Smooth muscle cell (in vitro differentiated cells): ENCODE data around the gene FAM118B. TPM values are rescaled to one million over a fixed set of nuclear protein-coding genes. Genes with fewer than 3 reads are reported as not detected.

Experiments used
- DNase-seq: peaks from one replicate; lab custom pipeline; 2025; ENCODE audit not compliant: unreplicated experiment; lab: John Stamatoyannopoulos, UW
- H2AFZ ChIP-seq: fragments of 200-600 bp; sonication (generic); 2 replicates; pipeline ENCODE4 v1.6.0; 2016; ENCODE audit warnings: antibody characterized with exemption, low read depth, mild to moderate bottlenecking
- H3F3A ChIP-seq: fragments of 200-600 bp; sonication (generic); 2 replicates; pipeline ENCODE4 v1.6.0; 2017; ENCODE audit warnings: antibody characterized with exemption, low read depth
- H3K27ac ChIP-seq: fragments of 200-600 bp; sonication (generic); 2 replicates; pipeline ENCODE4 v1.5.1; 2016; ENCODE audit warnings: low read depth, mild to moderate bottlenecking
- H3K27me3 ChIP-seq: fragments of 200-600 bp; sonication (generic); 2 replicates; pipeline ENCODE4 v1.6.1; 2016; ENCODE audit warnings: low read depth, mild to moderate bottlenecking
- H3K36me3 ChIP-seq: fragments of 200-600 bp; sonication (generic); 2 replicates; pipeline ENCODE4 v1.5.1; 2016; ENCODE audit warnings: low read depth
- H3K4me1 ChIP-seq: fragments of 200-600 bp; sonication (generic); 2 replicates; pipeline ENCODE4 v1.5.1; 2016; ENCODE audit warnings: low read depth
- H3K4me2 ChIP-seq: fragments of 200-600 bp; sonication (generic); 2 replicates; pipeline ENCODE4 v1.6.0; 2016; ENCODE audit warnings: mild to moderate bottlenecking
- H3K4me3 ChIP-seq: fragments of 200-600 bp; sonication (generic); 2 replicates; pipeline ENCODE4 v1.5.1; 2016; ENCODE audit warnings: mild to moderate bottlenecking
- H3K79me2 ChIP-seq: fragments of 200-600 bp; sonication (generic); 2 replicates; pipeline ENCODE4 v1.6.0; 2016; ENCODE audit warnings: low read depth, mild to moderate bottlenecking
- H3K9ac ChIP-seq: fragments of 200-600 bp; sonication (generic); 2 replicates; pipeline ENCODE4 v1.6.0; 2016; ENCODE audit warnings: low read depth
- H3K9me3 ChIP-seq: fragments of 200-600 bp; sonication (generic); replicated peaks from 2 replicates; pipeline ENCODE4 v1.5.1; 2016; ENCODE audit warnings: low read depth
- H4K20me1 ChIP-seq: fragments of 200-600 bp; sonication (generic); 2 replicates; pipeline ENCODE4 v1.6.0; 2016; ENCODE audit warnings: low read depth
- CTCF ChIP-seq: fragments of 200-600 bp; sonication (generic); IDR thresholded peaks from 2 replicates; pipeline ENCODE4 v1.5.1; 2017; ENCODE audit warnings: borderline replicate concordance, mild to moderate bottlenecking, antibody characterized with exemption; ENCODE audit not compliant: insufficient read depth, poor library complexity, severe bottlenecking
- WGBS: methylation state at CpG from one replicate; pipeline ENCODE4 v1.1.7; 2016; ENCODE audit warnings: low lambda C conversion rate; 5-methylcytosine and 5-hydroxymethylcytosine counted together
- polyA plus RNA-seq: library from polyadenylated mRNA; unstranded; fragments of >200 nt; fragmentation: Nextera tagmentation; extraction: Ambion mirVana; gene quantifications from 2 replicates; pipeline ENCODE4 v1.2.1, GENCODE V29; 2016
- total RNA-seq: library from RNA; depleted of rRNA; stranded (reverse); fragments of >200 nt; gene quantifications from 2 replicates; pipeline ENCODE4 v1.2.3, GENCODE V29; 2014

The FAM118B gene
- total and polyA plus RNA-seq, 2 experiments from 2014 or later = 14.3 to 26.1 TPM

GRCh38 chr11:126297004-126297403 lies 85.4 kb downstream of the FAM118B start:
- WGBS = 92% methylated on average over 2 of the region's 2 CpGs
- H3K36me3 ChIP-seq = no peaks in the 10 kb centered on the region
- H3K4me1 ChIP-seq = no peaks in the 10 kb centered on the region
- no peak for TF ChIP-seq CTCF
- H3K27ac ChIP-seq = no peak overlapping the region
- no peaks in the 10 kb centered on the region for H3K27me3 ChIP-seq
- no peak overlapping the region for H3K9ac ChIP-seq
- peaks cover 3% of the 10 kb centered on the region for H3K79me2 ChIP-seq
- DNase-seq = no peak
- no peak overlapping the region for H3K4me2 ChIP-seq
- no peaks in the 10 kb centered on the region for H3F3A ChIP-seq
- no peaks in the 10 kb centered on the region for H3K9me3 ChIP-seq
- no peak overlapping the region for H2AFZ ChIP-seq
- no peak overlapping the region for H3K4me3 ChIP-seq
- H4K20me1 ChIP-seq = no peaks in the 10 kb centered on the region

- DNase-seq = peak; percentile 75
- Histone ChIP-seq H2AFZ (peak within 1 kb of the TSS; percentile 87), H4K20me1 (no peaks in the 10 kb centered on the region), H3K4me2 (peak within 1 kb of the TSS; percentile 85), H3K4me1 (peaks cover 14% of the 10 kb centered on the region), H3K36me3 (no peaks in the 10 kb centered on the region), H3K9ac (peak within 1 kb of the TSS; percentile 73), H3F3A (peaks cover 7% of the 10 kb centered on the region), H3K79me2 (peaks cover 3% of the 10 kb centered on the region), H3K27ac (peak within 1 kb of the TSS; percentile 64), H3K27me3 (no peaks in the 10 kb centered on the region), H3K9me3 (no peaks in the 10 kb centered on the region), H3K4me3 (peak within 1 kb of the TSS; percentile 61)
- 3% methylated on average over 60 of the region's 61 CpGs for WGBS
- TF ChIP-seq CTCF = no peak
These were observed 92.3 kb downstream of the FAM118B start, which contains the start of gene DCPS for GRCh38 chr11:126303623-126304456. DCPS (plus strand) TSS chr11:126304060; CDS start chr11:126304081, 21 bp downstream.

- no peak for DNase-seq
- whole genome bisulfite sequencing = 65% methylated on average over 12 of the region's 12 CpGs
- Histone ChIP-seq H4K20me1 (no peaks in the 10 kb centered on the region), H3K36me3 (no peaks in the 10 kb centered on the region), H3K9ac (no peak overlapping the region), H2AFZ (peak overlapping the region; percentile 87), H3K4me2 (peak overlapping the region; percentile 85), H3K4me3 (peak overlapping the region; percentile 61), H3K9me3 (no peaks in the 10 kb centered on the region), H3K79me2 (peaks cover 3% of the 10 kb centered on the region), H3K27me3 (no peaks in the 10 kb centered on the region), H3F3A (peaks cover 7% of the 10 kb centered on the region), H3K27ac (peak overlapping the region; percentile 64), H3K4me1 (peaks cover 14% of the 10 kb centered on the region)
- no peak for TF ChIP-seq CTCF
These were observed 93.0 kb downstream of the FAM118B start for GRCh38 chr11:126304457-126305075.
